Hypothalamus (tissue), 51 donors: ENCODE results near the gene EFHB.
"Not testable (repeated sequence)": the region's sequence is repeated elsewhere in the genome, so short reads cannot be mapped to it uniquely, and the experiment has no call there.

Experiments used
- DNase-seq, 51 donors: peaks; one replicate each; lab custom pipeline; 2025; lab: John Stamatoyannopoulos, UW

EFHB gene

DNA sequence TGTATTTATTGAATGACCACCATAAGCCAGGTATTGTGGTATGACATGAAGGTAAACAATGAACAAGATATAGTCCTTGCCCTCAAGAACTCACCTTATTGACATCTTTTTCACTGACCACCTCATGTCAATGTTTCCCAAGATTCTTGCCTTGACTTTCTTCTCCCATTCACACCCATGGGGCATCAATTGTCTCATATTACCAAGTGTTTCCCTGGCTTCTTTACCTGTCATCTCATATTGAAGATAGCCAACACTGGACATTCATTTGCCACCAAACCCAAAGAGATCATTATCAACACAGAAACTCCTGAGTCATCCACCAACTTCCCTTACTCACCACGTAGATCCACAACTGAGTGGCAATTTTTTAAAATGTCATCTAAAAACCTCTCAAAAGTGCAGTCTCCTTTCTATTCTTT lies 2.2 kb downstream of the EFHB start:
- no peak for DNase-seq

DNA sequence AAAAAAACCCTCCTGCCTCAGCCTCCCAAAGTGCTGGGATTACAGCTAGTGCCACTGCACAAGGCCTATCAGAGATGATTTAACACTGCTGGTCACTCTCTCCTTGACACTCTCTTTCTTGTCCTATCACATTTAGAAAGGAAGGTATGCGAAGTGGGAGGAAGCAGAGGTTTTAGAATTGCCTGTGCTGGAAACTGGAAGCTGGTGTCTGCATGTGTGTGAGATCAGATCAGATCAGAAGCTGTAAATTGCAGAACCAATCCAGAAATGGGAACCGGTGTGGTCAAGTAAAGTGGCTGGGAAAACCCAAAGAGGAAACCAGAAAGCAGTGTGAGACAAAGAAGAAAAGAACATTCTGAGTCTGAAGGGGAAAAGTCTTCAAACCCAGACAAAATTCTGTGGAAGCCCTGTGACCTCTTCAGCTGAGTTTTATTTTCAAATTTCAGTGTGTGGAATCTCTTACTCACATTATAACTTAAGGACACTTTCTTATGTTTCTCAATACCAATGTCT lies 2.8 kb downstream of the EFHB start:
- peak in 4 of 51 donors; percentile 1 to 7 (median 4) for DNase-seq

GRCh38 chr3:19920401-19921080 lies 13.5 kb downstream of the EFHB start:
- DNase-seq = no peak

DNA sequence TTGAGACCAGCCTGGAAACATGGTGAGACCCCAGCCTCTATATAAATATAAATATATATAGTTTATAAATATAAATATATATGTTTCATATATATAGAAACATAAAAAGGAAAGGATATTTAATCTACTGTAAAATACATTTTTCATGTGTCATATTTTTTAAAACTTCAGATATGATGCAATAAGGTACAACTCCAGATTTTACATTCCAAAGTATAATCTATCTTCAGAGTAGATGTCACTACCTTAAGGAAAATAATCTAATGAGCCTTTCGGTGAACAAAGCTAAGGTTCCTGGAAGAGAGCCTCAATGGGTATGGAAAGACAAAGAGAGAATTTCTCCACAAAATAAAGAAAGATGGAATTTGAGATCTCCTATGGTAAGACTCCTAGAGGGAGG lies 16.9 kb downstream of the EFHB start:
- no peak for DNase-seq

DNA sequence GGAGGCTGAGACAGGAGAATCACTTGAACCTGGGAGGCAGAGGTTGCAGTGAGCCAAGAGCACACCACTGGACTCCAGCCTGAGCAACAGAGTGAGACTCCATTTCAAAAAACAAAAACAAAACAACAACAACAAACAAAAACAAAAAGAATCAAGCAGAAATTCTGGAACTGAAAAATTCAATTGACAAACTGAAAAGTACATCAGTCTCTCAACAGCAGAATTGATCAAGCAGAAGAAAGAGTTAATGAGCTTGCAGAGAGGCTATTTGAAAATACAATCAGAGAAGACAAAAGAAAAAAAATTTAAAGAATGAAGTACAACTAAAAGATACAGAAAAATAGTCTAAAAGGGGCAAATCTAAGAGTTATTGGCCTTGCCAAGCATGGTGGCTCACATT lies 22.6 kb downstream of the EFHB start:
- DNase-seq = no peak

GRCh38 chr3:19907523-19907922 lies 26.5 kb downstream of the EFHB start:
- no peak for DNase-seq

DNA sequence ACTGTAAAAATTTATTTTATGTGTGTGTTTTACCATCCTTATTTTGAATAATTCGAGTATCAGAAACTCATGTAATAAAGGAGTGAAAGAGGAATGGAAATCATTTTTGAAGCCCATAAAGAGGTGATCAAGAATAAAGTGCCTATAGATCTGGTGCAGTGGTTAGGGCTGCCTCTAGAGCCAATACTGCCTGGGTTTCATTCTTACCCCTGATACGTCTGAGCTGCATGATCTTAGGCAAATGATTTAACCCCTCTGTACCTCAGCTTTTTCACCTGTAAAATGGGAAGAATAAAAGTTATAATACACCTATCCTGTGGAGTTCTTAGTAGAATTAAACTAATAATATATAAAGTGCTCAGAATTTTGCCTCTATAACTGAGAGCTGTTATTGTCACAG lies 30.4 kb downstream of the EFHB start:
- no peak for DNase-seq

- no peak for DNase-seq
These were observed 32.1 kb downstream of the EFHB start for GRCh38 chr3:19901918-19902317.

DNA sequence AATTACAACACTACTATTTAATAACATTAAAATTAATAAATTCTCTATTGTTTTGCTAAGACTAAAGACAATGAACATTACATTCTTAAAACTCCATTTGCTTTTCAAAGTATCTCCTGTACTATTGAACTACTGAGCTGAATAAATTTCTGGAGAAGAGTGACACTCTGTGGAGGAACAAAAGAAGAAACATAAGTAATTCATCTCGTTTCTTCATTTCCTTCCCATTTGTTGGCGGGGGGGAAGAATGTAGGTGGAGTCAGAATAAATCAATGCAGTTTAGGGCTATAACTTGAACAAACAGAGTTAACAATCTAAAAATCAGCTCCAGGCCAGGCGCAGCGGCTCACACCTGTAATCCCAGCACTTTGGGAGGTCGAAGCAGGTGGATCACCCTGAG lies 32.7 kb downstream of the EFHB start:
- no peak for DNase-seq

DNA sequence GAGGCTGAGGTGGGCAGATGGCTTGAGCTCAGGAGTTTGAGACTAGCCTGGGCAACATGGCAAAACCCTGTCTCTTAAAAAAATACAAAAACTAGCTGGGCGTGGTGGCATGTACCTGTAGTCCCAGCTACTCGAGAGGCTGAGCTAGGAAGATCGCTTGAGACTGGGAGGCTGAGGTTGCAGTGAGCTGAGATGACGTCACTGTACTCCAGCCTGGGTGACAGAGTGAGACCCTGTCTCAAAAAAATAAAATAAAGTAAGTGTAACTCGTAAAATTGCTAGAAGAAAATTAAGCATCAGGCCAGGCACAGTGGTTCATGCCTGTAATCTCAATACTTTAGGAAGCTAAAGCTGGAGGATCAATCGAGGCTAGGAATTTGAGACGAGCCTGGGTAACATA lies 34.2 kb downstream of the EFHB start:
- not testable (repeated sequence) for DNase-seq

GRCh38 chr3:19899264-19899663 lies 34.8 kb downstream of the EFHB start:
- DNase-seq = no peak

DNA sequence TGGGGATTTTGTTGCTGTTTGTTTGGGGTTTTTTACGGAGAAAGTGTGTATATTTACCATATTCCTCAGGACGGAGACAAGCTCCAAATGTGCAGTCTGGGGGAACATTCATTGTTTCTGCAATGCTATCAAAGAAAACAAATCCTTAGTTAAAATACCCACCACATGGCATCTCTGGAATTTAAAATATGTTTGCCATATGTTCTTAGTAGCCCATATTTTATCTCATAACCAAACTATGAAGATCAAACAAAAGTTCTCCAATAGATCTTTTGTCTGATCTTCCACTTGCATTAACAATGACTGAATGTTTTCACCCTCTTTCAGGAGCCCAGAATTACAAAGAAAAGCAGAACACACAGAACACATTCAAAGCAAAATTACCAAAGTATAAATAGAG lies 35.3 kb downstream of the EFHB start:
- no peak for DNase-seq

DNA sequence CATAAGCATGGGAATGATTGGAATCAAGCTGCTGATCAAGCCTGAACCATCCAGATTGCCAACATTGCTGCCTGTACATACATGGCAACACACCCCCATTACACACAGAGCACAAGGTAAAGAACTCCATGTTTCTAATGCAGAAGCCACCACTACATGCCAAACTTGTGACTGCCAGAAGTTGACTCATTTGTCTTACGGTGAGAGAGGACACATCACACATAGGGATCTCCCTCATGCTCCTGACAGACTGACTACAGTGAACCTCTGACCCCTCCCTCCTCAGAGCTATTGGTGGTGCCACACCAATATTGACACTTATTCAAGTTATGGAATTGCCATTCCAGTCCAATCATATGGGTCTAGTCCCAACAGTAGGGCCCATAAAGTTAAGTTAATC lies 42.3 kb downstream of the EFHB start:
- DNase-seq = no peak

GRCh38 chr3:19888428-19889152 lies 45.4 kb downstream of the EFHB start:
- no peak for DNase-seq

- not testable (repeated sequence) for DNase-seq
These were observed 46.9 kb downstream of the EFHB start for GRCh38 chr3:19887122-19887521.

DNA sequence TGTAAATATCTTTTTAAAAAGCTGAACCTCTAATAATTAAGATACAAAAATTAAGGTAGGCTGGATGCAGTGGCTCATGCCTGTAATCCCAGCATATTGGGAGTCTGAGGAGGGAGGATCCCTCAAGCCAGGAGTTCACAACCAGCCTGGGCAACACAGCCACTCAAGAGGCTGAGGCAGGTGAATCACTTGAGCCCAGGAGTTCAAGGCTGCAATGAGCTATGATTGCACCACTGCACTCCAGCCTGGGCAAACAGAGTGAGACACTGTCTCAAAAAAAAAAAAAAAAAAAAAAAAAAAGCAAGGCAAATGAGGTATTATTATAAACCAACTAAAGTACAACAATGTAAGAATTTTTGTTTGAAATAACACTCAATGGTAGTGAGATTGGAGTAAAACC lies 47.6 kb downstream of the EFHB start:
- DNase-seq = no peak

DNA sequence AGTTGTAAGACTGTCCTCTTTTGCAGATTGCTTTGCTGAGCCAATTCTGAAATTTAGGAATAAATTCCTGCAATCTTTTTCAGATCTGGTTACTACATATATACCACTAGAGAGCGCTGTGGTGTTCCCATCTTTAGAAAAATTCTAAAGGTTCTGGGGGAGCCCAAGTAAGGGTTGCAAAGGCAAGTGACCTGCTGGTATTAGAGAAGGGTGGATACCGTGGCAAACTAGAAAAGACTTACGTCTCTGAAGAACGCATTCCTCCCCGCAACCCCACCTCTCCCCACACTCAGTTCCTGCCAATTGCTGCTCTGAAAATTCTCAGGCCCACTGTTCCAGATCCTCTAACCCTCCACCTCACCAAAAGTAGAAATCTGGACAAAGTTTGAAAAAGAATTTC lies 48.5 kb downstream of the EFHB start:
- DNase-seq = peak in 5 of 51 donors; percentile 3 to 24 (median 7)

- DNase-seq = no peak
These were observed 52.2 kb downstream of the EFHB start for GRCh38 chr3:19881852-19882251.

GRCh38 chr3:19881036-19881435 lies 53.0 kb downstream of the EFHB start:
- DNase-seq = no peak

- DNase-seq = no peak
These were observed 56.4 kb downstream of the EFHB start for GRCh38 chr3:19877656-19878055.

DNA sequence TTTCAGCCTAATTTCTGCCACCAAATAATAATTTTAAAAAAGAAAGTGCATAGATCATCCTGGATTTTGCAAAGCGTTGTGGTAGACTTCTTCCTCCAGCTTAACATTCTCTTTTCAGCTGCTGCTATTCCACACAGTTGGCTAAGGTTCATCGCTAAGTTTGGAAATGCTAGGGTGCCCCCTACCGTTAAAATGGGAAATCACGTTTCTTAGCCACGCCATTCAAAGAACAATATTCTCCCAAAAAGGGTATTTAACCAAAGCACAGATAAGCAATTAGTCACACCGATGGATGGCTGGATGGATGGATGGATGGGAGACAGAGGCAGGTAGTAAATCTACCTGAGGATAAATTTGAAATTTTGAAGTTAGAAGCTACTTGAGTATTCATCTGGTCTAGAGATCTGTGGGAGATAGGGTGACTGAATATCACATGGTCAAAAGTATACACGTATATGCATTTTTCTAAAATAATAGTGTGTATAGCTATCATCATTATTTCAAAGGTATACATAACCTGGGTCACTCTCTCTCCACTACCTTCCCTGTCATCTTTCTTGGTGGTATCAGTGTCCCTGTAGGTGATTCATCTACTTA lies 67.2 kb downstream of the EFHB start:
- peak in 30 of 51 donors; percentile 1 to 81 (median 20) for DNase-seq

GRCh38 chr3:19855318-19855717 lies 78.7 kb downstream of the EFHB start:
- not testable (repeated sequence) for DNase-seq
